ENCODE data around the gene F13A1.

GRCh38 chr6:6319952-6320811 is at the start of gene F13A1:
- TF ChIP-seq GATA3 (IDR thresholded peaks at IDR 0.05; ENCODE audit: low read depth, low read length): no peak
- TF ChIP-seq GATA2 (IDR thresholded peaks at IDR 0.05; ENCODE audit: low read depth, low read length): no peak

All from SH-SY5Y (cell line).